ENCODE data around the gene RASL10B. TPM values are rescaled to one million over a fixed set of nuclear protein-coding genes. Genes with fewer than 3 reads are reported as not detected.

Gene RASL10B
- polyA plus RNA-seq, 1 donor (not counting 4 experiments of a cell fraction or from before 2014, with no cell fraction given) = 0.07 TPM

DNA sequence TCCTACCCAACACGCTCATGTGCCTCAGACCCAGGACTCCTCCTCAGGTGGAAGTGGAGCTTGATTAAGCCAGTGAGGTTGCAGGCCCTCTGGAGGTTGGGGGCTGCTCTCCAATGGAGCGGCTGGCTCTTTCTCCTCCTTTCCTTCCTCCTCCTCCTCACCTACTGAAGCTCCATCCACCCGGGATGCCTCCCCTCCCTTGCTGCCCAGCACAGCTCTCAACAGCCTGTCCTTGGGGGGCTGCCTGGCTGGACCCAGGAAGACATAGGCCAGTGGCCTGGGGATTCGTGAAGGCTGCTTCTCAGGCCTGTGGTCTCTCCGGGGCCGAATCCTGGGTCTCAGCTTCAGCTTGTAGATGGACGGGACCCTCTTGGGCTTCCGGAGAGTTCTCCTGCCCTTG, 13.4 kb downstream of the RASL10B start:
- Histone ChIP-seq H4K20me1 (ENCODE audit: control insufficient read depth, extremely low read depth, insufficient read depth, low read length) (no peaks in the 10 kb centered on the region), H3K36me3 (ENCODE audit: control insufficient read depth in 2 of 2, extremely low read depth in 1 of 2, insufficient read depth in 2 of 2, low read length in 2 of 2) (no peaks in the 10 kb centered on the region), H2AFZ (ENCODE audit: control insufficient read depth, low read length) (no peak overlapping the region), H3K27me3 (ENCODE audit: control insufficient read depth, extremely low read depth, insufficient read depth, low read length) (peaks cover 41% of the 10 kb centered on the region), H3K4me3 (ENCODE audit: control insufficient read depth in 2 of 3, extremely low read depth in 1 of 3, insufficient read depth in 2 of 3, low read depth in 1 of 3, low read length in 3 of 3) (no peak overlapping the region), H3K4me1 (ENCODE audit: control insufficient read depth, extremely low read depth, insufficient read depth, low read length) (peaks cover 17% of the 10 kb centered on the region), H3K9ac (ENCODE audit: control insufficient read depth, extremely low read depth, insufficient read depth, low read length) (no peak overlapping the region), H3K79me2 (ENCODE audit: control insufficient read depth, insufficient read depth, low read length) (no peaks in the 10 kb centered on the region), H3K4me2 (ENCODE audit: control insufficient read depth, extremely low read depth, insufficient read depth, low read depth, low read length) (no peak overlapping the region), H3K9me1 (ENCODE audit: control insufficient read depth, extremely low read depth, insufficient read depth, low read length) (no peaks in the 10 kb centered on the region), H3K27ac (ENCODE audit: control insufficient read depth, insufficient read depth, low read length) (no peak overlapping the region), H3K9me3 (ENCODE audit: control insufficient read depth, low read depth, low read length) (no peaks in the 10 kb centered on the region)
- dilution Hi-C loops (cut with MboI; ENCODE audit: extremely low pct_ligation_motif_present, low sequenced_read_pairs) = no loop called here
- FAIRE-seq = no peak
- TF ChIP-seq EZH2 (IDR thresholded peaks at IDR 0.05; ENCODE audit: low read length) = no peak
- TF ChIP-seq, protein P1, sequence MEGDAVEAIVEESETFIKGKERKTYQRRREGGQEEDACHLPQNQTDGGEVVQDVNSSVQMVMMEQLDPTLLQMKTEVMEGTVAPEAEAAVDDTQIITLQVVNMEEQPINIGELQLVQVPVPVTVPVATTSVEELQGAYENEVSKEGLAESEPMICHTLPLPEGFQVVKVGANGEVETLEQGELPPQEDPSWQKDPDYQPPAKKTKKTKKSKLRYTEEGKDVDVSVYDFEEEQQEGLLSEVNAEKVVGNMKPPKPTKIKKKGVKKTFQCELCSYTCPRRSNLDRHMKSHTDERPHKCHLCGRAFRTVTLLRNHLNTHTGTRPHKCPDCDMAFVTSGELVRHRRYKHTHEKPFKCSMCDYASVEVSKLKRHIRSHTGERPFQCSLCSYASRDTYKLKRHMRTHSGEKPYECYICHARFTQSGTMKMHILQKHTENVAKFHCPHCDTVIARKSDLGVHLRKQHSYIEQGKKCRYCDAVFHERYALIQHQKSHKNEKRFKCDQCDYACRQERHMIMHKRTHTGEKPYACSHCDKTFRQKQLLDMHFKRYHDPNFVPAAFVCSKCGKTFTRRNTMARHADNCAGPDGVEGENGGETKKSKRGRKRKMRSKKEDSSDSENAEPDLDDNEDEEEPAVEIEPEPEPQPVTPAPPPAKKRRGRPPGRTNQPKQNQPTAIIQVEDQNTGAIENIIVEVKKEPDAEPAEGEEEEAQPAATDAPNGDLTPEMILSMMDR (optimal IDR thresholded peaks at IDR 0.05 in 1 of 3, IDR thresholded peaks at IDR 0.05 in 1 of 3, conservative IDR thresholded peaks at IDR 0.05 in 1 of 3; ENCODE audit: extremely low read depth in 1 of 3, insufficient read depth in 2 of 3, low read length in 3 of 3) = no peak
- no peak for DNase-seq (ENCODE audit: low read depth, low spot score)

DNA sequence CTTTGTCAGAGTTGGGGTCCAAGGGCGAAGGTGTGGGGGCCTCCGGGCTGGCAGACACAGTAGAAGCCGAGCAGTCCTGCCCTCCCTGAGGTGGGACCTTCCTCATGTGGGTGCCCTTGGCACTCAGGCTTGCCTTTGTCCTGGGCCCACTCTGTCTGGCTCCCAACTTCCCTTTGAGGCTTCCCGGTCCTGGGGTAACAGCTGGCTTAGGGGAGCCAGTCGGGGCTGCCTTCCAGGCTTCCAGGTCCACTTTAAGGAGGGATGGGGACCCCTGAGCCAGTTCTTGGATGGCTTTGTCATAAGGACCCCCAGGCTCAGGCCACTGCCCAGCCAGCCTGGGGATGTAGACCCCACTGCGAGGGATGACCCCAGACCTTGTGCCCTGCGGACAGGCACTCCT, 13.8 kb downstream of the RASL10B start:
- TF ChIP-seq EZH2 (IDR thresholded peaks at IDR 0.05; ENCODE audit: low read length) = no peak
- TF ChIP-seq, protein P1 (optimal IDR thresholded peaks at IDR 0.05 in 1 of 3, IDR thresholded peaks at IDR 0.05 in 1 of 3, conservative IDR thresholded peaks at IDR 0.05 in 1 of 3; ENCODE audit: extremely low read depth in 1 of 3, insufficient read depth in 2 of 3, low read length in 3 of 3) = no peak
- Histone ChIP-seq H2AFZ (ENCODE audit: control insufficient read depth, low read length) (no peak overlapping the region), H3K9me1 (ENCODE audit: control insufficient read depth, extremely low read depth, insufficient read depth, low read length) (no peaks in the 10 kb centered on the region), H4K20me1 (ENCODE audit: control insufficient read depth, extremely low read depth, insufficient read depth, low read length) (no peaks in the 10 kb centered on the region), H3K4me3 (ENCODE audit: control insufficient read depth in 2 of 3, extremely low read depth in 1 of 3, insufficient read depth in 2 of 3, low read depth in 1 of 3, low read length in 3 of 3) (no peak overlapping the region), H3K27ac (ENCODE audit: control insufficient read depth, insufficient read depth, low read length) (no peak overlapping the region), H3K79me2 (ENCODE audit: control insufficient read depth, insufficient read depth, low read length) (no peaks in the 10 kb centered on the region), H3K27me3 (ENCODE audit: control insufficient read depth, extremely low read depth, insufficient read depth, low read length) (peaks cover 37% of the 10 kb centered on the region), H3K4me2 (ENCODE audit: control insufficient read depth, extremely low read depth, insufficient read depth, low read depth, low read length) (no peak overlapping the region), H3K4me1 (ENCODE audit: control insufficient read depth, extremely low read depth, insufficient read depth, low read length) (peaks cover 21% of the 10 kb centered on the region), H3K9me3 (ENCODE audit: control insufficient read depth, low read depth, low read length) (no peaks in the 10 kb centered on the region), H3K9ac (ENCODE audit: control insufficient read depth, extremely low read depth, insufficient read depth, low read length) (no peak overlapping the region), H3K36me3 (ENCODE audit: control insufficient read depth in 2 of 2, extremely low read depth in 1 of 2, insufficient read depth in 2 of 2, low read length in 2 of 2) (no peaks in the 10 kb centered on the region)
- DNase-seq (ENCODE audit: low read depth, low spot score) (no peak), FAIRE-seq (no peak)
- dilution Hi-C loops (cut with MboI; ENCODE audit: extremely low pct_ligation_motif_present, low sequenced_read_pairs) = no loop called here

All from keratinocyte (primary cell).